ENCODE data around the gene CCDC24.

DNA sequence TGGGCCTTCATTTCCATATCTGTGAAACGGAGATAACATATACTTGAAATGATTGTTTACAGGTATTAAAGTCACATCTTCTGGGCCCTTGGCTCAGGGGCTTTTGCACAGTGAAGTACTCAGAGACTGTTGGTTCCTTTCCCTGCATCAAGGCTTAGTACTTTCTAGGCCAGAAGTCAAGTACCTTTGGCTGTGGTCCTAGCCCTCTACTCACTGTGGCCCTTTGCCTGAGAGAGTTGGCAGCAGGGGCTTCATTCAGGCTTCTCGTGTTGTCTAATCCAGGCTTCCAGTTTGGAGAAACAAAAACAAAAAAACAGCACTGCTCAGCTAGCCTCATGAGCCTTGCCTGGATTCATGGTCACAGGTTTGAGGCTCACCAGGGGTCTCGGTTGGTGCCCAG is 29.7 kb upstream of the CCDC24 start:
- TF ChIP-seq, protein P1, sequence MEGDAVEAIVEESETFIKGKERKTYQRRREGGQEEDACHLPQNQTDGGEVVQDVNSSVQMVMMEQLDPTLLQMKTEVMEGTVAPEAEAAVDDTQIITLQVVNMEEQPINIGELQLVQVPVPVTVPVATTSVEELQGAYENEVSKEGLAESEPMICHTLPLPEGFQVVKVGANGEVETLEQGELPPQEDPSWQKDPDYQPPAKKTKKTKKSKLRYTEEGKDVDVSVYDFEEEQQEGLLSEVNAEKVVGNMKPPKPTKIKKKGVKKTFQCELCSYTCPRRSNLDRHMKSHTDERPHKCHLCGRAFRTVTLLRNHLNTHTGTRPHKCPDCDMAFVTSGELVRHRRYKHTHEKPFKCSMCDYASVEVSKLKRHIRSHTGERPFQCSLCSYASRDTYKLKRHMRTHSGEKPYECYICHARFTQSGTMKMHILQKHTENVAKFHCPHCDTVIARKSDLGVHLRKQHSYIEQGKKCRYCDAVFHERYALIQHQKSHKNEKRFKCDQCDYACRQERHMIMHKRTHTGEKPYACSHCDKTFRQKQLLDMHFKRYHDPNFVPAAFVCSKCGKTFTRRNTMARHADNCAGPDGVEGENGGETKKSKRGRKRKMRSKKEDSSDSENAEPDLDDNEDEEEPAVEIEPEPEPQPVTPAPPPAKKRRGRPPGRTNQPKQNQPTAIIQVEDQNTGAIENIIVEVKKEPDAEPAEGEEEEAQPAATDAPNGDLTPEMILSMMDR (IDR thresholded peaks at IDR 0.05), result no peak
- TF ChIP-seq POLR2A (IDR thresholded peaks at IDR 0.05), result no peak
